ENCODE results near the gene PSMA7. TPM values are rescaled to one million over a fixed set of nuclear protein-coding genes. Genes with fewer than 3 reads are reported as not detected.

The PSMA7 gene
- total RNA-seq, 1 experiment from 2014 or later: 332 TPM

DNA sequence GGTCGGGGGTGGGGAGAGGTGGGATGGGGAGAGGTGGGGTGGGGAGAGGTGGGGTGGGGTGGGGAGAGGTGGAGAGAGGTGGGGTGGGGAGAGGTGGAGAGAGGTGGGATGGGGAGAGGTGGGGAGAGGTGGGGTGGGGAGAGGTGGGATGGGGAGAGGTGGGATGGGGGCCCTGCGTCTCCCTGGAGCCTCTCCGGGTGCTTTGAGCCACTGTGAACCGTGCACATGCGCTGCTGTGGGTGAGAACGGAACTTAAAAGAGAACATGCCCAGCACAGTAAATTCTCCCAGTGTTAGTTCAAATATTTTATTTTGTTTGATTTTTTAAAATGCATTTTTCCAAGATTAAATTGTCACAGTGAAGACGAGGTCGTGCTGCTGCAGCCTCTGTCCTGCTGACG lies 17.1 kb upstream of the PSMA7 start:
- H4K8ac ChIP-seq (replicated peaks; ENCODE audit: insufficient read length, low read depth, low read length): no peak overlapping the region
- H4K20me1 ChIP-seq (ENCODE audit: control insufficient read depth, insufficient read depth, insufficient read length): no peaks in the 10 kb centered on the region
- no peak overlapping the region for H3K4me3 Mint-ChIP-seq
- H3K79me1 ChIP-seq (ENCODE audit: insufficient read depth, low read depth, low read length, poor library complexity, severe bottlenecking): no peaks in the 10 kb centered on the region
- H3K4ac ChIP-seq (ENCODE audit: low read depth, low read length): no peak overlapping the region
- H3K9ac ChIP-seq (ENCODE audit: extremely low read depth, insufficient read length, low read length): no peak overlapping the region
- no peak overlapping the region for H3K18ac ChIP-seq (ENCODE audit: insufficient read length, low read depth, low read length)
- no peak overlapping the region for H2BK15ac ChIP-seq (ENCODE audit: low read depth, low read length)
- no peak overlapping the region for H2AFZ ChIP-seq (ENCODE audit: low read length)
- H3K9me3 Mint-ChIP-seq: no peaks in the 10 kb centered on the region; a peak in 1 of 5 replicates
- no peaks in the 10 kb centered on the region for H3K9me3 ChIP-seq (ENCODE audit: control insufficient read depth, low read depth, low read length)
- H3K56ac ChIP-seq (ENCODE audit: insufficient read length, low read depth, low read length): no peak overlapping the region
- H2BK12ac ChIP-seq (ENCODE audit: insufficient read length, low read depth, low read length): no peak overlapping the region
- no peaks in the 10 kb centered on the region for H3K23me2 ChIP-seq (ENCODE audit: insufficient read length, low read depth, low read length, poor library complexity, severe bottlenecking)
- no peak overlapping the region for H3K27ac Mint-ChIP-seq
- no peaks in the 10 kb centered on the region for H3K27me3 ChIP-seq (ENCODE audit: insufficient read depth, low read length)
- H3K27me3 Mint-ChIP-seq (ENCODE audit: low read depth): no peaks in the 10 kb centered on the region
- H3K4me1 ChIP-seq (ENCODE audit: insufficient read depth, low read length): no peaks in the 10 kb centered on the region
- H2BK5ac ChIP-seq (ENCODE audit: insufficient read length, low read length): no peak overlapping the region
- peaks cover 12 to 13% of the 10 kb centered on the region in 2 experiments for H3K4me1 Mint-ChIP-seq
- H2BK120ac ChIP-seq (ENCODE audit: low read depth, low read length, poor library complexity, severe bottlenecking): no peak overlapping the region
- no peak overlapping the region for H4K91ac ChIP-seq (ENCODE audit: insufficient read length, low read depth, low read length)
- no CpG with 5 or more reads among the region's 9 CpGs for WGBS (ENCODE audit: extremely low coverage, insufficient read length, low lambda C conversion rate)
- H3K4me2 ChIP-seq (ENCODE audit: insufficient read depth, insufficient read length, low read length): no peak overlapping the region
- H3K14ac ChIP-seq (ENCODE audit: insufficient read depth, low read length): no peak overlapping the region
- no peak overlapping the region for H2BK20ac ChIP-seq (ENCODE audit: low read depth, low read length, poor library complexity, severe bottlenecking)
- H3K27ac ChIP-seq (ENCODE audit: insufficient read length, low read depth, low read length): no peak overlapping the region
- peaks cover 6% of the 10 kb centered on the region; the same call in 1 of the 2 replicates for H3K79me2 ChIP-seq (ENCODE audit: insufficient read depth, low read length)
- no peak for DNase-seq
- H3K36me3 Mint-ChIP-seq (ENCODE audit: insufficient read depth in 1 of 3, low read depth in 3 of 3): peaks cover 20 to 50% (median 41%) of the 10 kb centered on the region in 3 experiments
- H2AK5ac ChIP-seq (ENCODE audit: insufficient read length, low read length): no peak overlapping the region
- no peak for TF ChIP-seq CTCF (conservative IDR thresholded peaks at IDR 0.05)
- H3K23ac ChIP-seq (ENCODE audit: insufficient read length, low read depth, low read length): no peak overlapping the region
- no peak overlapping the region for H4K5ac ChIP-seq (ENCODE audit: insufficient read length, low read depth, low read length)
- no peak overlapping the region for H3T11ph ChIP-seq (ENCODE audit: low read length)
